Fibroblast of lung (primary cell): ENCODE measurements around the gene ESRP2. TPM values are rescaled to one million over a fixed set of nuclear protein-coding genes. Genes with fewer than 3 reads are reported as not detected.

Experiments
- DNase-seq, 2 donors: peaks; one replicate each; pipeline versions ENCODE4 v3.0.0 to v3.0.0-alpha.2; 2010; ENCODE audit warnings: low read depth in 2 of 2
- H2AFZ ChIP-seq: 2 replicates; pipeline ENCODE4 v1.5.1; 2012; ENCODE audit warnings: low read length, control low read depth, inconsistent platforms
- H3K27ac ChIP-seq: 2 replicates; pipeline ENCODE4 v1.5.1; 2011; ENCODE audit warnings: low read length, control low read depth; ENCODE audit not compliant: insufficient read depth
- H3K27me3 ChIP-seq: 2 replicates; pipeline ENCODE4 v1.5.1; 2011; ENCODE audit warnings: mild to moderate bottlenecking, low read length; ENCODE audit not compliant: control insufficient read depth, insufficient read depth
- H3K36me3 ChIP-seq: 2 replicates; pipeline ENCODE4 v1.5.1; 2011; ENCODE audit warnings: low read length; ENCODE audit not compliant: control insufficient read depth, insufficient read depth
- H3K4me1 ChIP-seq: 2 replicates; pipeline ENCODE4 v1.5.1; 2011; ENCODE audit warnings: low read length; ENCODE audit not compliant: control insufficient read depth, insufficient read depth; ENCODE audit errors: extremely low read depth
- H3K4me2 ChIP-seq: 2 replicates; pipeline ENCODE4 v1.5.1; 2011; ENCODE audit warnings: low read length, control low read depth; ENCODE audit not compliant: insufficient read depth; ENCODE audit errors: extremely low read depth
- H3K4me3 ChIP-seq, 4 experiments: fragments of 200-600 bp in 1 of 4; sonication (generic) in 1 of 4; replicated peaks in 1 of 4; 2 replicates each; pipeline ENCODE4 v1.5.1; 2011 to 2016; ENCODE audit warnings: low read length in 4 of 4, low read depth in 3 of 4, mild to moderate bottlenecking in 3 of 4, control low read depth in 2 of 4, inconsistent platforms in 1 of 4, mixed read lengths in 1 of 4; ENCODE audit not compliant: insufficient read depth in 1 of 4; ENCODE audit errors: control extremely low read depth in 1 of 4
- H3K79me2 ChIP-seq: 2 replicates; pipeline ENCODE4 v1.5.1; 2012; ENCODE audit warnings: mild to moderate bottlenecking, low read length, inconsistent platforms; ENCODE audit not compliant: control insufficient read depth, insufficient read depth
- H3K9ac ChIP-seq: 2 replicates; pipeline ENCODE4 v1.5.1; 2011; ENCODE audit warnings: mild to moderate bottlenecking, low read length, control low read depth; ENCODE audit not compliant: insufficient read depth
- H3K9me3 ChIP-seq: 2 replicates; pipeline ENCODE4 v1.5.1; 2012; ENCODE audit warnings: low read depth, low read length; ENCODE audit not compliant: control insufficient read depth, insufficient read depth
- H4K20me1 ChIP-seq: 2 replicates; pipeline ENCODE4 v1.5.1; 2011; ENCODE audit warnings: low read length; ENCODE audit not compliant: control insufficient read depth, insufficient read depth; ENCODE audit errors: extremely low read depth
- CTCF ChIP-seq, 2 donors: IDR thresholded peaks in 1 of 2; conservative IDR thresholded peaks in 1 of 2; 1 replicate in 1 of 2; 2 replicates in 1 of 2; pipeline ENCODE4 v1.5.1; 2011 to 2012; ENCODE audit warnings: low read length in 2 of 2, control low read depth in 1 of 2, inconsistent platforms in 1 of 2, low read depth in 1 of 2, mild to moderate bottlenecking in 1 of 2
- EZH2 ChIP-seq: IDR thresholded peaks from 2 replicates; pipeline ENCODE4 v1.5.1; 2012; ENCODE audit warnings: low read length, control low read depth, mild to moderate bottlenecking; ENCODE audit errors: missing control alignments
- polyA plus RNA-seq, 2 donors: library from polyadenylated mRNA; depleted of rRNA in 1 of 2; stranded (reverse) in 1 of 2; unstranded in 1 of 2; fragments of >200 nt; gene quantifications; 2 replicates each; pipeline ENCODE4 v1.2.1, GENCODE V29; 2011 to 2012; ENCODE audit warnings: missing spikeins in 1 of 2
- total RNA-seq: library from RNA; depleted of rRNA; stranded (reverse); fragments of >200 nt; gene quantifications from 2 replicates; pipeline ENCODE4 v1.2.1, GENCODE V29; 2014

The ESRP2 gene
- total and polyA plus RNA-seq, 2 donors (not counting 1 experiment from before 2014, with no cell fraction given), result 0.08 to 0.17 TPM

- peaks cover 19% of the 10 kb centered on the region for H3K36me3 ChIP-seq
- H3K4me1 ChIP-seq, result peaks cover 2% of the 10 kb centered on the region
- no peak overlapping the region for H3K9ac ChIP-seq
- H3K4me3 ChIP-seq, result no peak overlapping the region
- H3K27ac ChIP-seq, result no peak overlapping the region
- no peaks in the 10 kb centered on the region for H3K79me2 ChIP-seq
- H3K27me3 ChIP-seq, result no peaks in the 10 kb centered on the region
- H4K20me1 ChIP-seq, result no peaks in the 10 kb centered on the region
- TF ChIP-seq EZH2 (no peak), CTCF (conservative IDR thresholded peaks at IDR 0.05 in 1 of 2, IDR thresholded peaks at IDR 0.05 in 1 of 2; ENCODE audit: low read depth in 1 of 2, low read length in 2 of 2) (no peak)
- H2AFZ ChIP-seq, result no peak overlapping the region
- no peaks in the 10 kb centered on the region for H3K9me3 ChIP-seq
- DNase-seq, result no peak
- H3K4me2 ChIP-seq, result no peak overlapping the region
Observed at GRCh38 chr16:68255712-68256111, 19.8 kb upstream of the ESRP2 start.

- DNase-seq, result no peak
- no peaks in the 10 kb centered on the region for H4K20me1 ChIP-seq
- no peak overlapping the region for H3K9ac ChIP-seq
- no peak overlapping the region for H3K4me3 ChIP-seq
- no peak overlapping the region for H3K27ac ChIP-seq
- H3K27me3 ChIP-seq, result no peaks in the 10 kb centered on the region
- H2AFZ ChIP-seq, result no peak overlapping the region
- peaks cover 11% of the 10 kb centered on the region for H3K36me3 ChIP-seq
- no peak overlapping the region for H3K4me2 ChIP-seq
- H3K4me1 ChIP-seq, result peaks cover 2% of the 10 kb centered on the region
- H3K79me2 ChIP-seq, result no peaks in the 10 kb centered on the region
- no peak for TF ChIP-seq CTCF (conservative IDR thresholded peaks at IDR 0.05 in 1 of 2, IDR thresholded peaks at IDR 0.05 in 1 of 2; ENCODE audit: low read depth in 1 of 2, low read length in 2 of 2)
- no peak for TF ChIP-seq EZH2
- H3K9me3 ChIP-seq, result no peaks in the 10 kb centered on the region
Observed at GRCh38 chr16:68253721-68254120, 17.8 kb upstream of the ESRP2 start.

- no peak overlapping the region for H3K27ac ChIP-seq
- no peak for DNase-seq
Observed at GRCh38 chr16:68252383-68252782, 16.5 kb upstream of the ESRP2 start.

More at GRCh38 chr16:68252383-68252782, 16.5 kb upstream of the ESRP2 start:
- TF ChIP-seq EZH2, result no peak
- TF ChIP-seq CTCF (conservative IDR thresholded peaks at IDR 0.05 in 1 of 2, IDR thresholded peaks at IDR 0.05 in 1 of 2; ENCODE audit: low read depth in 1 of 2, low read length in 2 of 2), result no peak
- Histone ChIP-seq H4K20me1 (no peaks in the 10 kb centered on the region), H3K79me2 (no peaks in the 10 kb centered on the region), H2AFZ (no peak overlapping the region), H3K27me3 (no peaks in the 10 kb centered on the region), H3K4me1 (no peaks in the 10 kb centered on the region), H3K4me2 (no peak overlapping the region), H3K36me3 (peaks cover 9% of the 10 kb centered on the region), H3K9me3 (no peaks in the 10 kb centered on the region), H3K9ac (no peak overlapping the region), H3K4me3 (no peak overlapping the region)
